RPMI8226 (cell line): ENCODE results near the gene SCD.

ENCODE experiments used
- DNase-seq: peaks from one replicate; pipeline ENCODE4 v3.0.0-alpha.2; 2015

SCD gene

DNA sequence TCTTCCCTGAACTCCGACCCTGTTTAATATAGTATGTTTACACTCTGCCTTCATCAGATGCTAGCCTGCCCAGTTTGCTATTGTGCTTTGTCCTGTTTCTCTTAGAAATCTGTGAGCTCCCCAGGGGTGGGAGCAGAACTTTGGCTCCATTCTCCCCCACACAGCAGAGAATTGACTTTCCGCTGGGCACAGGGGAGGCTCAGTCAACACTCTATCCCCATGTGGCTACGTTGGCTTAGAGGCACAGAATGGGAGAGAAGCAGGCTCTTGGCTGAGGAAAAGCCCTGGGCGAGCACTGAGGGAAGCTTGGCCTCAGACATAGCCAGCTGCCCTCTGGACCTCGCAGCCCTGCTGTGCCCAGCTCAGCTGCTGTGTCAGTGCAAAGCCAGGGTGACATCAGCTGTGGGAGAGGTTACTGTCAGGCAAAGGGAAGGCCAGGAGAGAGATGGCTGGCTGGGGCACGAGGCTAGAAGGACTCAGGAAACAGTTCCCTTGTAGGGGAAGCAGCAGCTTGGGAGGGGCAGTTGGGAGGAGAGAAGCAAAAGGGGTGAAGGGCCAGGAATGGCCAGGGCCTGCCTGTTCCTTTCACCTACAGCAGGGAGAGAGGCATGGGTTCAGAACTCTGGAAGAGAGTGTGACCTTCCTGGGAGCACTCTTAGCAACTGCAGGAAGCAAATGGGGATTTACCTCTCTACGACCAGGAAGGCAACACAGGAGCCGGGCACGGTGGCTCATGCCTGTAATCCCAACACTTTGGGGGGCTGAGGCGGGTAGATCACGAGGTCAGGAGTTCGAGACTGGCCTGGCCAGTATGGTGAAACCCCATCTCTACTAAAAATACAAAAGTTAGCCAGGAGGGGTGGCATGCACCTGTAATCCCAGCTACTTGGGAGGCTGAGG is 5.8 kb upstream of the SCD start:
- no peak for DNase-seq

DNA sequence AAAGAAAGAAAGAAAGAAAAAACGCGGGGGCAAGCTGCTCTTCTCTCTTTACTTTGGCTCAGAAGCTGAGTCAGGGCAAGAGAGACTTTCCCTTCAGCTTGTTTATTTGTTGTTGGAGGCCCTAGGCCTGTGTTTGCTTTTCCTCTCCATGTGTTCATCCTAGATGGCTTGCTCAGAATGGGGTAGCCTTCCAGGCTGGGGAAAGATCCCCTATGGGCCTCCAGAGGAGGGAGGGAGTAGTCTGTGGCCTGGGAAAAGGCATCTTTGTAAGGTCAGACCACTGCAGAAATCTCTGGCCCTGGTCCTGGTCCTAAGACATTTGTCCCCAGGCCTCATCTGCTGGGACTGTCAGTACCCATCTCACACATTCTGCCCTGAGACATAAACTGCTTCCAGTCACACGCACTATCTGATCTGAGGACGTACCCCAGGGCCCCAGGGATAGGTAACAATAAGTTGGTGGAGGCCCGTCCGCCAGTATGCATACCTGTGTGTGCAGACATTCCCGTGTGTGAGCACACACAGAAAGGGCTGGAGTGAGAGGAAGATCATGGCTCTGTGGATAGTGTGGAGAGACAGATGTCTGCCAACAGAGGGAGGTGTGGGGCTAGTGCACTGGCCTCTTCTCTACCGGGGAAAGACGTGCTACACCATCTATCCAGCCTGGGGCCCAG is 4.9 kb upstream of the SCD start:
- peak; percentile 62 for DNase-seq

DNA sequence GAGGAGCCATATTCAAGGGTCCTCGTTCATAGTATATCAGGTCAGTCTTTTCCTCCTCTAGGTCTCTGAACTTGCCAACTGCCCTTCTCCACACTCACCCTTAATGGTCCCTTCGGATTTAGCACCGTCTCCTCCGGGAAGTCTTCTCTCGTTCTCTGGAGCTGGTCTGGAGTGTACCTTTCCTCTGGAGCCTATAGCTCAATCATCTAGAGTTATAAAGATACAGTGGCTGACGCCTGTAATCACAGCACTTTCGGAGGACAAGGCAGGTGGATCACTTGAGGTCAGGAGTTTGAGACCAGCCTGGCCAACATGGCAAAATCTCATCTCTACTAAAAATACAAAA is 4.4 kb upstream of the SCD start:
- DNase-seq, result no peak

DNA sequence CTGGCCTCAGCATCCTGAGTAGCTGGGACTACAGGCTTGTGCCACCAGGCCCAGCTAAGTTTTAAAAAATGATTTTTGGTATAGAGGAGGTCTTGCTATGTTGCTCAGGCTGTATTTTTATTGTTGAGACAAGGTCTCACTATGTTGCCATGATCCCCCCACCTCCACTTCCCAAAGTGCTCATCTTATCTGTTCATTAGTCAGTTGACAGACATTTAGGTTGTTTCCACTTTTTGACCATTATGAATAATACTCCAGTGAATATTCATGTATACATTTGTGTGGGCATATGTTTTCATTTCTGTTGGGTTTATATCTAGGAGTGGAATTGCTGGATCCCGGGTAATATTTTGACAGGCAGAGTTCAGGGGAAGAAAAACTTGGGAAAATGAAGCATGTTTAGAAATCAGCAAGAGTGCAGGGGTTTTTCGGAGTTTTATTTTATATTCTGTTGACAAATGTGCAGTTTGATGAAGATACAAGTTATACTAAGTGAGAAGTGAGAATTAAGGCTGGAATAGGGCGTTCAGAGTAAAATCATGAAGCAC is 2.7 kb upstream of the SCD start:
- DNase-seq, result no peak

DNA sequence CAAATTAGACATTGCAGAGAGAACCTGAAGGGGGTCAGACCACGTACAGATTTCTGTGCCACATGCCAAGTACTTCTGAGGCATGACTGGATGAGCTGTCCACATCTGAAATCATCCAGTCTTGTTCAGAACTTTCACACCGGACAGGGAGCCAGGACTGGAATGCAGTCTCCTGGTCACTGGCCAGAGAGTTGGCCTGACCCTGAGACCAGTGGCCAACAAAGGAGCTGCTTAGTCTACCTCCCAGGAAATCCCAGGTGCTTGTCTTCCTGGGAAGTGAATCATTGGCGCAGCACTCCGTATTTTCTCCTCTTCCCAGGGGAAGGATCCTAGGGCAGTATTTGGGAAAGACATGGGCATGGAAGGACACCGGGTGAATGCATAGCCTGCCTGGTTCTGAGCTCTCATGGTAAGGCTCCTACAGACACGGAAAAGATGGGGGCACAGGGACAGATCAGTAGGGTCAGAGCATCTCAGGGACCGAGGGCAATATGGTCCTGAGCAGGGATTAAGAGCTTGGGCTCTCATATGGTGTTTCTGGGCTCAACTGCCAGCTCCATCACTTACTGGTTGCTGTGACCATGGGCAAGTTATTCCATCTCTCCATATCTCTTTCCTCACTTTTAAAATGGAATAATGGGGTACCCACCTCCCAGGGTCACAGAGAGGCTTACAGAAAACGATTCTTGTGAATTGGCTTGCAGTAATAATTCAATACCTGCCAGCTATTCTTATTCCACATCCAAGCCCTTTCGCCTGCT is 1.3 kb upstream of the SCD start:
- no peak for DNase-seq

DNA sequence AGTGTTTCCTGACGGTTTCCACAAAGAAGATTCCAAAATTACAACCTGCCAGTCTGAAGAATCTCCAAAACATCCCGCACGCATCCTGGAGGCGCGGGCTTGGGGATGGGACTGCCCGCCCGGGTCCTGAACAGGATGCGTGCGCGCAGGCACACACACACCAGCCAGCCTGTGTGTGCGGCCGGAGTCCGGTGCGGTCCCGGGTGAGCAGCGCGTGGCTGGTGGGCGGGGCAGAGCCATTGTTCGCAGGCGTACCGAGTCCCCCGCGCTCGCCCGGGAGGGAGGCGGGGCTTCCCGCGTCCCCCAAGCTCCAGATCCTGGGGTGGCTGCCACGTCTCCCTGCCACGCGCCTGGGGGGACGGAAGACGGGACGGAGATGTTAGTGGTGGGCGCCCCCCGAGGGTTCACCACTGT is 675 bp upstream of the SCD start:
- DNase-seq, result peak; percentile 67

DNA sequence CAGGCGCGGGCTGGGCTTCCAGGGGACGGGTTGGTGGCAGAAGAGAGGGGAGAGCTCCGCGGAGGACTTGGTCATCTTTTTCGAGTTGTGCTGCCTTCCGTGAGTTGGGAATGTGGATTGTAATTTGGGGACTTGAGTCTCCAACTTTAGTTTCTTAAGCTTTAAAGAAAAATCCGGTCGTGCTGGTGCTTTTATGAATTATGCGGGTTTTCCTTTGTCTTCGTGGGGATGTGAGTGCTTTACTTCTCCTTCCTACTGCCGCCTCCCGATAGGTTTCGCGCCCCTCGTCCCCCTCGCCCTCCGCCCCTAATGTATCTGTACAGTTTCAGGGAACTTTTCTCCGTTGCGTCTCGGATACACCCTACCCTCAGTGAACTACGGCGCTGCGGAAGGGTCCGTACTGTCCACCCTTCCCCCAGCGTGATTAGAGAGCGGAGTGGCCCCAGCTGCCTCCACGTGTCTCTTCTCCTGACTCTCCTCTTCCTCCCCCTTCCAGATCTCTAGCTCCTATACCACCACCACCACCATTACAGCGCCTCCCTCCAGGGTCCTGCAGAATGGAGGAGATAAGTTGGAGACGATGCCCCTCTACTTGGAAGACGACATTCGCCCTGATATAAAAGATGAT is 649 bp downstream of the SCD start:
- no peak for DNase-seq

DNA sequence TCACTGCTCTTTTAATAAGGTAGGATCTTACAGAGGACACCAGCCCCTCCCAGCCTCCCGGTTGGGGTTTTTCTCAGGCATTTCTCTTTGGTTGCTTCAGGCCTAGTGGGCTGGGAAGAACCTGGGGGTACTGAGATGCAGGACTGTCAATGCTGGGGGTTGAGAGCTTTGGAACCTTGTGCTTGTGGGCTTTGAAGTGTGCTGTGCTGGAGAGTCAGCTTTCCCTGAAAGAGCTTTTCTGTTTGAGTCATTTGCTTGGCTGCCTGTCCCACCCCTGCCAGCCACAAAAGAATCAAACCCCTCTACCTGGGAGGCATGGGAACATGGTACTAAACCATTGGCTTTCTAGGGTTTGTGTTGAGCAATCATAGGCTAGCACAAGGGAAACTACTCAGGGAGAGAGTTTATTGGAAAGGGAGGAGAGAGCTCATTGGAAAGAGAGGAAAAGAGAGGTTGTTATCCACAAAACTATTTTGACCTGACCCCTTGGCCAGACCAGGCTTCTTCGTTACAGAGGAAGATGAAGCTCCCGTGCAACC is 1.4 kb downstream of the SCD start:
- no peak for DNase-seq

DNA sequence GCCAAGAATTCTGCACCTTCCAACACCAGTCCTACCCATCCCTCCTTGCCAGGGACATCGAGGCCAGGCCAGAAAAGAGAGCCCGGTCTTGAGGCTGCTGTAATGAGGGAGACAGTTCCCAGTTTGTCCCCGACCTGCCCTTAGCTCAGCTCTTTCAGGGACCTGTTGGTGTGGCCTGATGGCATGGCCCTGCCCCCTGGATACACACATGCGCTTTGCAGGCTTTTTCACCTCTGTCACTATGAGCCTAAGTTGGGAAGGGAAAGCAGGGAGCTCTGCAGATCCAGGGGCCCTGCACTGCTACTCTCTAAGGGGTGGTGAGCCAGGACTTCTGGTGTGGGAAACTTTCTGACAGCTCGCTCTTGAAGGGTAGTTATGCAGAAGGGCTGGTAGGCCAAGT is 2.1 kb downstream of the SCD start:
- DNase-seq, result peak; percentile 41

DNA sequence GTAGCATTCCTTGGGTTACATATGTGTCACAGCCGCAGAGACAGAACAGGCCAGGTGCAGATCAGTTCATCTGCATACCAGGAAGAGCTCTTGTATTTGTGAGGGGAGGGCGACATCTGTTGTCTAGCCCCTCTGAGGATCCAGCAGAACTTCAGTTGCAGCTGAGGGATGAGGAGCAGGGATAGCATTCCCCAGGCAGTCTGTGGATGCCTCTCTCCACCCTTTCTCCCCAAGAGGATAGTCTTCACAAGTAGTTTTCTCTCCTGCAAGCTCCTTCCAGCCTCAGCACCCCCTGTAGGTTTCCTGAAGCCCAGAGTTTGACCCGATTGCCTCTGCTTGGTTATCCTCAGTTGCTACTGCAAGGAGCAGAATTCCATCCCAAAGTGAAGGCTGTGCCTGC is 2.6 kb downstream of the SCD start:
- DNase-seq, result no peak

DNA sequence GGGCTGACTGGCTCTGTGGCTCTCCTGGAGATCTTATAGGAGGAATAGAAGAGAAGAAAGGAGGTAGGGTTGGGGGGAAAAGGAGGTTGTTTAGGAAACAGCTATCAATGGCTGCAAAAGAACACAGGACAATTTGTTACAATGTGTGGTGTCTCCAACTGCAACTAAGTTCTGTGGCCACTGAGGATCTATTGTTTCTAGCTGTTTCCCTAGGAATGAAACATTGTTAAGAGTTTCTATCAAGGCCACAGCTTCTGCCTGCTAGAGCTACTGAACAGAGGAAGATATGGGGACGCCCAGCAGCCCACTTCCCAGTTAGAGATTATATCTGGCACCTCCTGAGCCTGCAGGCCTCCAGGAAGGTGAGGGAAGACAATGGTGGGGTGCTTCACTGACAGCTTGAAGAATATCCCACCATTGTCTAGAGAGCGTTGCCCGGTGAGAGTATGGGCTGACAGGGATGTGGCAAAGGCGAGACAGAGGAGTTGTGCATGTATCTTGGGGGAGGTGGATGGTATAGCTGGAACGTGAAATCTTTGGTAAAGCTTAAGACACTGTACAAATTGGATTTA is 4.0 kb downstream of the SCD start:
- no peak for DNase-seq

DNA sequence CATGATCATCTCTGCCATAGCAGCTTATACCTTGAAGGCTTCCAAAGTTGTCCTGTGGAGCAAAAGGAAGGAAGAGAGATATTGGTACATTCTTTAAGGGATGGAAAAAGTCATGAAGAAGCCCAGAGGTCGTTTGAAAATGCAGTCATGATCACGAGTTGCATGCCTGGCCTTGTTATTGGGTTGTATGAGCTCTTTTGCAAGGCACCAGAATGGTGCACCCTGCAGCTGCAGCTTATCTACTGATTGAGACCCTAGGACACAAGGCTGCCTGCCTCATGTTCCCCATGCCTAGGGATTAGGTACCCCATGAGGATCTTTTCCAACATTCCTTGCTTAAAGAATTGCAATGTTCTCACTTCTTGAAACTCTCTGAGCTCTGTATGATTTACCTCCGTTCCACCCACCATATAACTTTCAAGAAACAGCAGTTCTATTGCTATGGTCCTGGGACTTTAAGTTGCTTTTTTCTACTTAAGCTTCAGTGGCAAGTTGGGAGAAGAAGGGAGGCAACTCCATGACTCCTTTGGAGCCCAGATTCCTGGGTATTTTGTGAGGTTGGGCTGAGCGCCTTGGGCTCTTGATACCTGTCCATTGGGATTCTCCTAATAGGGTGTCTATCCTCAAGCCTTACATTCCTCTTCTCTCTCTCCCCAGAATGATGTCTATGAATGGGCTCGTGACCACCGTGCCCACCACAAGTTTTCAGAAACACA is 6.9 kb downstream of the SCD start:
- no peak for DNase-seq

DNA sequence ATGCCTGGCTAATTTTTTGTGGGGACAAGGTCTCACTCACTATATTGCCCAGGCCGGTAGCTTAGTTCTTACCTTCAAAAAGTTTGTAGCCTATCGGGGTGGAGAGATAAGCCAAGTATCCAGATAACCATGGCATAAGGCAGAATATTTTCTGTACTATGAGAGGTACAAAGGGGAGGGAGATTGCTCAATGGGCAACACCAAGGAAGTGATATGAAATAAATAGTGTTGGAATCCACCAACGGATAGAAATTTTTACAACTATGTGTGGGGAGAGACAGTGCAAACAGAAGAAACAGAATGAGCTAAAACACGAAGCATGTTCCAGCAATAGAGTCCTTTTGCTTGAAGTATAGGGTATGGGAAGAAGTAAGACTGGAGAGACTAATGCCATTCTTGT is 8.1 kb downstream of the SCD start:
- no peak for DNase-seq

DNA sequence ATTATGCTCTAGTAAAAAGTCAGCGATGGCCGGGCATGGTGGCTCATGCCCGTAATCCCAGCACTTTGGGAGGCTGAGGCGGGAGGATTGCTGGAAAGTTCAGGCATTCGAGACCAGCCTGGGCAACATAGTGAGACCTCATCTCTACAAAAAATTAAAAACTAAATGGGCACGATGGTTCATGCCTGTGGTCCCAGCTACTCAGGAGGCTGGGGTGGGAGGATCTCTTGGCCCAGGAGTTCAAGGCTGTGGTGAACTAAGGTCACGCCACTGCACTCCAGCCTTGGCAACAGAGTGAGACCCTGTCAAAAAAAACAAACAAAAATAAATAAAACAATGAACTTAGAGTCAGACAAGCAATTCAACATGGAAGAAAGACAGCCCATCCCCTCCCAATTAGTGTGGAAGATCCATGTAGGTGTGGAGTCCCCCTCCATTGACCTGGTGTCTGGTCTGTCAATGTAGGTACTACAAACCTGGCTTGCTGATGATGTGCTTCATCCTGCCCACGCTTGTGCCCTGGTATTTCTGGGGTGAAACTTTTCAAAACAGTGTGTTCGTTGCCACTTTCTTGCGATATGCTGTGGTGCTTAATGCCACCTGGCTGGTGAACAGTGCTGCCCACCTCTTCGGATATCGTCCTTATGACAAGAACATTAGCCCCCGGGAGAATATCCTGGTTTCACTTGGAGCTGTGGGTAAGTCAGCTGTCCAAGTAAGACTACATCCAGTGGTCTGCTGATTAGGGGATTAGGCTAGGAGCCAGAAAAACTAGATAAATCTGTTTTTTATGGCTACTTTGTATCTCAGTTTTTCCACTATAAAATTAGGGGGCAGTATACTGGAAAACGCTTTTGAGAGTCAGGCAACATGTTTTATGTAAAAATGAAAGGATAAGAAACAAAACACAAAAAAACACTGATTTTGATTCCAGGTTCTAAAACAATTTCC is 9.3 kb downstream of the SCD start:
- DNase-seq, result no peak

DNA sequence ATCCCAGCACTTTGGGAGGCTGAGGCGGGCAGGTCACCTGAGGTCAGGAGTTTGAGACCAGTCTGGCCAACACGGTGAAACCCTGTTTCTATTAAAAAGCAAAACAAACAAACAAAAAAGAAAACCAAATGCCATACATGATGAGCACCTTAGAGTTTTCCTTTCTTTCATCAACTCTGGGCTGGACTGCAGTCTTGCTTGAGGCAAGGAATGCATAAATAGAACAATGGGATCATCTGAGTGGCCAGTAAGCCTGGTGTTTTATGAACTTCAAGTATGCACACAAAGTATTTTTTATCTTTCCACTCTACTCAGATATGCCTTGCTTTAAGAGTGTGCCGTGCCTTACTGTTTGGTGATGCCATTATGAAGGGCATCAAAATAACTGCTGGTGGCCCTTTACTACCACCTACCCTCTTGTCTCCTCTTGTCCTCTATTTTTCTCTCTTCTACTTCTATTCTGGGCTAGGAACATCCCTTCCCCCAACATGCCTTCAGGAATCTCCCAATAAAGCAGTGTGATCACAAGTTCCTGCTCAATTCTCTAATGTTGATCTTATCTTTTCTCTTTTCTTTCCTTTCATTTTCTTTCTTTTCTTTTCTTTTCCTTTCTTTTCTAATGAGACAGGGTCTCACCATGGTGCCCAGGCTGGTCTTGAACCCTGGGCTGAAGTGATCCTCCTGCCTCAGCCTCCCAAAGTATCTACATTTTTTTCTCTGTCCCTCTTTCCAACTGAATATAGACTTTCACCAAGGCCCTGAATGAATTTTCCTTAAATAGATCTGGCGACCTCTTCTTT is 10.2 kb downstream of the SCD start:
- no peak for DNase-seq

DNA sequence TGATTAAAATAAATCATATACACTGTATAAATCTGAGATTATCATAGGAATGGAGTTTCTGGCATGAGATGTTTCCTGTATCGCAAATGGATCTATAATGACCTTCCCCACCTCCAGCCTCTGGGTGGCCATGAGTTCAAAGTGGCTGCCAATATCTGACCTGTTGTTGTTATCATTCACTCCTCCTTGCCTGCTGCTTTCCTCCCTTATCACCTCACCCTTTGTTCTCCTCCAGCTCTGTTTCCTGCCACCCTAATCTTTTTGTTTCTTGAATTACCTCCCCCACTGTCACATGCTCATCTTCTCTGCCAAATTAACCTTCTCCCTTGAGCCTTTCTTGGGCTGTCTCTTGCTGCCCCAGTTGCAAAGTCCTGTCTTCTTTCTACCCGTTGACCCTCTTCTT is 12.0 kb downstream of the SCD start:
- no peak for DNase-seq

DNA sequence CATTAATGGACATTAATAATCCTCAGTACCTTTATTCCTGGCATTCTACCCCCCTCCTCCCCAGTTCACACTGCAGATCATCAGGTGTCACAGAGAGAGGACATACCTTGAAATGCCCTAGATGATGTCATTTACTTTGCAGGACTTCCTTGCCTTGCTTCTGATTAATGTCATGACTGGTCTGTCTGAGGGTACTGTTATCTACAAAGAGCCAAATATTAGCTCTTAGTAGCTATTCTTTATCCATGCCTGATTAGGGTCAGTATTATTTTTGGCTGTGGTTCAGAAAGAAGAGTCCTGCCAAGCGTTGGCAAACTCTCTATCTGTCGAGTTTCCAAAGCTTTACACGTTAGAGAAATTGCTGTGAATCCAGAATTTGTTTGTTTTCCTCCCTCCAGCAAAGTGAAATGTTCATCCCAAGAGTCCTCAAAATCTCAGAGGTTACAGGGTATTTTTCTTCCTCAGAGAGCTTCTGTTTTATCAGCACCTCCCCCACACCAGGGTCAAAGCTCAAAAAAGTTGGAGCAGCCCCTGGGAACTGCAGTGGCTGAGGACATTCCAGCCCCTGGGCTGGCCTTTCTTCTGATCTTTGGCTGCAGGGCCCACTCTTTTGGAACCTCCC is 12.6 kb downstream of the SCD start:
- no peak for DNase-seq

DNA sequence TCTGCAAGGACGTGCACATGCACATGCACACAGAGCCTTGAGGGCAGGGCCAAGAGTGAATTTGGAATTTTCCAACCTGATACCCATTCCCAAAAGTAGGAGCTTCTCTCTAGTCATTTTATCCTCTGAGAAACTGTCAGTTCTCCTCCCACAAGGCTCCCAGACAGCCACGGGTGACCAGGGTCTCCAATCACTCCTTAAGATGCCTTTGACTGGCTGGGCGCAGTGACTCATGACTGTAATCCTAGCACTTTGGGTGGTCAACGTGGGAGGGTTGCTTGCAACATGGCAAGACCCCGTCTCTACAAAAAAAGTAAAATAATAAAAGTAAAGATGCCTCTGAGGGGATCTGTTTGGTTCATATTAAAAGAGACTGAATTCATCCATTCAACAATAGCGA is 13.2 kb downstream of the SCD start:
- no peak for DNase-seq
